ENCODE data around the gene DMD.

Gene DMD

GRCh38 chrX:32644476-32645245, 566.7 kb downstream of the DMD start:
- ChIA-PET CTCF (no interaction called here), POLR2A (no interaction called here)
- TF ChIP-seq CTCF (IDR thresholded peaks at IDR 0.05; ENCODE audit: control extremely low read depth, extremely low read depth, low read depth, missing control alignments) = no peak
- DNase-seq (ENCODE audit: extremely low spot score) = no peak

GRCh38 chrX:32642283-32642682, 569.1 kb downstream of the DMD start:
- no peak for TF ChIP-seq CTCF (IDR thresholded peaks at IDR 0.05; ENCODE audit: control extremely low read depth, extremely low read depth, low read depth, missing control alignments)
- POLR2A ChIA-PET = no interaction called here
- CTCF ChIA-PET = no interaction called here
- DNase-seq (ENCODE audit: extremely low spot score) = no peak

- DNase-seq (ENCODE audit: extremely low spot score) = no peak
- TF ChIP-seq CTCF (IDR thresholded peaks at IDR 0.05; ENCODE audit: control extremely low read depth, extremely low read depth, low read depth, missing control alignments) = no peak
- ChIA-PET POLR2A (no interaction called here), CTCF (no interaction called here)
These were observed 593.2 kb downstream of the DMD start for GRCh38 chrX:32618154-32618553.

- CTCF ChIA-PET = no interaction called here
- POLR2A ChIA-PET = no interaction called here
- TF ChIP-seq CTCF (IDR thresholded peaks at IDR 0.05; ENCODE audit: control extremely low read depth, extremely low read depth, low read depth, missing control alignments) = no peak
- DNase-seq (ENCODE audit: extremely low spot score) = no peak
These were observed 596.6 kb downstream of the DMD start for GRCh38 chrX:32614707-32615106.

GRCh38 chrX:32599156-32599555, 612.2 kb downstream of the DMD start:
- ChIA-PET CTCF (interaction anchor here (1.0 kb wide), 1 partner anchor 9 kb away, joined by 5 read pairs; no protein-coding TSS in a partner anchor), POLR2A (no interaction called here)
- no peak for TF ChIP-seq CTCF (IDR thresholded peaks at IDR 0.05; ENCODE audit: control extremely low read depth, extremely low read depth, low read depth, missing control alignments)
- no peak for DNase-seq (ENCODE audit: extremely low spot score)

GRCh38 chrX:32598707-32599106, 612.6 kb downstream of the DMD start:
- ChIA-PET CTCF (interaction anchor here (1.0 kb wide), 1 partner anchor 8 kb away, joined by 5 read pairs; no protein-coding TSS in a partner anchor), POLR2A (no interaction called here)
- DNase-seq (ENCODE audit: extremely low spot score) = no peak
- no peak for TF ChIP-seq CTCF (IDR thresholded peaks at IDR 0.05; ENCODE audit: control extremely low read depth, extremely low read depth, low read depth, missing control alignments)

Data from GM10248 (cell line).